Measurements from ENCODE around the gene PIEZO2.
A peak's percentile ranks its signal among the peaks of the same experiment; 100 is the strongest.

PIEZO2 gene

GRCh38 chr18:11004951-11005350 is 144.4 kb downstream of the PIEZO2 start:
- H3K4me3 ChIP-seq (ENCODE audit: low read length) = no peak overlapping the region
- DNase-seq (ENCODE audit: low read depth) = no peak
- TF ChIP-seq, protein P1, sequence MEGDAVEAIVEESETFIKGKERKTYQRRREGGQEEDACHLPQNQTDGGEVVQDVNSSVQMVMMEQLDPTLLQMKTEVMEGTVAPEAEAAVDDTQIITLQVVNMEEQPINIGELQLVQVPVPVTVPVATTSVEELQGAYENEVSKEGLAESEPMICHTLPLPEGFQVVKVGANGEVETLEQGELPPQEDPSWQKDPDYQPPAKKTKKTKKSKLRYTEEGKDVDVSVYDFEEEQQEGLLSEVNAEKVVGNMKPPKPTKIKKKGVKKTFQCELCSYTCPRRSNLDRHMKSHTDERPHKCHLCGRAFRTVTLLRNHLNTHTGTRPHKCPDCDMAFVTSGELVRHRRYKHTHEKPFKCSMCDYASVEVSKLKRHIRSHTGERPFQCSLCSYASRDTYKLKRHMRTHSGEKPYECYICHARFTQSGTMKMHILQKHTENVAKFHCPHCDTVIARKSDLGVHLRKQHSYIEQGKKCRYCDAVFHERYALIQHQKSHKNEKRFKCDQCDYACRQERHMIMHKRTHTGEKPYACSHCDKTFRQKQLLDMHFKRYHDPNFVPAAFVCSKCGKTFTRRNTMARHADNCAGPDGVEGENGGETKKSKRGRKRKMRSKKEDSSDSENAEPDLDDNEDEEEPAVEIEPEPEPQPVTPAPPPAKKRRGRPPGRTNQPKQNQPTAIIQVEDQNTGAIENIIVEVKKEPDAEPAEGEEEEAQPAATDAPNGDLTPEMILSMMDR (IDR thresholded peaks at IDR 0.05; ENCODE audit: insufficient read depth, low read depth, low read length, missing control alignments) = no peak

DNA sequence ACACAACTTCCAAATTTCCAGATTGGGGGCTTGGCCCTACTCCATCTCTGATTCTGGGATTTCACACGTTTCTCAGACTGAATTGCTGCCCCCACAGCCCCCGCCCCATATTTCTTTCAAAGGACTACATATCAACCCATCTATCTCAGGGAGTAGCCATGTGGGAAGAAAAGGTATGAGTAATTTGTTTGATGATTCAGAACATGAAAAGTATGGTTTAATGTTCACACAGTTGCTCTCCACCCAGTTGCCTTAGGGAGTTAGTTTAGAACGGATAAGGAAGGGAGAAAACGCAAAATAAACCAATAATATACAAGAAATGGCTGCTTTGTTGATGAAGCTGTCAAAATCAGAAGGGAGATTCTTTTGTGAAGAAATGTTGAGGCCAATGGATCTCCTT is 145.1 kb downstream of the PIEZO2 start:
- peak; percentile 17 for DNase-seq (ENCODE audit: low read depth)
- TF ChIP-seq, protein P1 (IDR thresholded peaks at IDR 0.05; ENCODE audit: insufficient read depth, low read depth, low read length, missing control alignments) = no peak
- H3K4me3 ChIP-seq (ENCODE audit: low read length) = no peak overlapping the region

- H3K4me3 ChIP-seq (ENCODE audit: low read length) = no peak overlapping the region
- no peak for DNase-seq (ENCODE audit: low read depth)
- TF ChIP-seq, protein P1 (IDR thresholded peaks at IDR 0.05; ENCODE audit: insufficient read depth, low read depth, low read length, missing control alignments) = no peak
Measured at GRCh38 chr18:11002796-11003195, 146.6 kb downstream of the PIEZO2 start.

DNA sequence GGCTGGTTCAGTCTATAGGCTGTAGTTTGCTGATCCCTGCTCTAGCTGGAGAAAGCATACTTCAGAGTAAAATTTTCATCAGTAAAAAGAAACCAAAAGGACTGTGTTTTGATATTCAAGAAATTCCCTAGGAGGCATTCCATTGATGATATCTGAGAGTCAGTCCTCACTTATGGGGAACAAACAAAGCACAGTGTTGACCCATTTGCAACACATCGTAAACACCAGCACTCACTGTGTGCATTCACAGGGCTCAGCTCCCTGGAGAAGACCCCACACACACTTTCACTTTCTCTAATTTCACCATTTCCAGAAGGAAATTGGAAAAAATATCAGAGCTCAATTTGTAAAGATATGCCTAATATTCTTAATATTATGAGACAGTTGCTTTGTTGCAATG is 147.1 kb downstream of the PIEZO2 start:
- TF ChIP-seq, protein P1 (IDR thresholded peaks at IDR 0.05; ENCODE audit: insufficient read depth, low read depth, low read length, missing control alignments) = no peak
- no peak overlapping the region for H3K4me3 ChIP-seq (ENCODE audit: low read length)
- DNase-seq (ENCODE audit: low read depth) = no peak

DNA sequence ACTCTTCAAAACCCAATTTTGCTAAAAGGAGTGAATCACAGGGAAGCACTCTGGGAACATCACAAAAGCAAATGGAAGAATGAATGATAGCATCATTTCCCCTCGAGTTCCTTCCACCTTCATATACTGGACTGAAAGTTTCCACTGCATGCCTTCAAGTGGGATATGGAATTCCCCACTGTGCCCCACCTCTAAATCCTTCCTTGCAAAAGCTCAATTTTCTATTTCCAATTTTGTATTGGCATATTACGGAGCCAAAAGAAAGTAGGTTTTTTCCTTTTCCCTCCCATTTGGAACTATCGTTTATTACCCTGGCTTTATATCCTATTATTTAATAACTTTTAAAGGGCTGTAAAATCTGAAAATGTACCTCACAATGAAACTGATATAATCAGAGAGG is 149.3 kb downstream of the PIEZO2 start:
- TF ChIP-seq, protein P1 (IDR thresholded peaks at IDR 0.05; ENCODE audit: insufficient read depth, low read depth, low read length, missing control alignments) = no peak
- DNase-seq (ENCODE audit: low read depth) = no peak
- H3K4me3 ChIP-seq (ENCODE audit: low read length) = no peak overlapping the region

DNA sequence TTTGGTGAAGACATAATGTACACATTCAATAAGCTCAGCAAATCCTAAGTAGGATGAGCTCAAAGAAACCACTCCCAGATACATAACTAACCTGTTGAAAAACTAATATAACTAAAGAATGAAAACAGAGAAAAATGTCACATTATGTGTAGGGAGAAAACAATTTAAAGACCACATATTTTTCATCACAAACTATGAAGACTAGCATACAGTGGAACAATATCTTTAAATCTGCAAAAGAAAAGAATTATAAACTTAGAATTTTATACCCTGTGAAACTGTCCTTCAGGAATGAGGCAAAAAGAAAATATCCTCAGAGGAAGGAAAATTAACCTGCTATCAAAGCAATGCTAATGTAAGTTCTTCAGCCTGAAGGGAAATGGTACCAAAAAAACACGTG is 151.5 kb downstream of the PIEZO2 start:
- H3K4me3 ChIP-seq (ENCODE audit: low read length) = no peak overlapping the region
- TF ChIP-seq, protein P1 (IDR thresholded peaks at IDR 0.05; ENCODE audit: insufficient read depth, low read depth, low read length, missing control alignments) = no peak
- no peak for DNase-seq (ENCODE audit: low read depth)

DNA sequence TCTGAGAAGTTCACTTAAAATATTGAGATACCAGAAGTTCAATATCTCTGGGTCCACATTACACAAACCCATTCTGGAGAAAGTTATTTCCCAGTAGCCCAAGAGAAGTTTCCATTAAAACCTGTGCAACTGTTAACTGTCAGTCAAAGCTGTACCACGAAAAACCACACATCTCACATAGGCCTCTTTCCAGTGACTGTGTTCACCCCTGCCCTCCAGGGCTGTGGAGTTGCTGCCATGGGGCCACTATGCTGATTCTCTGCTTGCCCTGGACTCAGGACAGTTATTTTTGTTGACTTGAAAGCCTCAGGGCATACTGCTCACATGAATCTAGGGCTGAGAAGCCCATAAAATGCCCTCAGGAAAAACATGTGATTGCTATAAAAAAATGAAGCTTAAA is 153.8 kb downstream of the PIEZO2 start:
- TF ChIP-seq, protein P1 (IDR thresholded peaks at IDR 0.05; ENCODE audit: insufficient read depth, low read depth, low read length, missing control alignments) = no peak
- no peak for DNase-seq (ENCODE audit: low read depth)
- H3K4me3 ChIP-seq (ENCODE audit: low read length) = no peak overlapping the region
